ENCODE measurements around the gene RNF167. TPM values are rescaled to one million over a fixed set of nuclear protein-coding genes. Genes with fewer than 3 reads are reported as not detected.

RNF167 gene
- total and polyA plus RNA-seq, 2 of the 8 experiments (the other 6 are each of a cell fraction or from before 2014, with no cell fraction given), result 140 to 281 TPM

DNA sequence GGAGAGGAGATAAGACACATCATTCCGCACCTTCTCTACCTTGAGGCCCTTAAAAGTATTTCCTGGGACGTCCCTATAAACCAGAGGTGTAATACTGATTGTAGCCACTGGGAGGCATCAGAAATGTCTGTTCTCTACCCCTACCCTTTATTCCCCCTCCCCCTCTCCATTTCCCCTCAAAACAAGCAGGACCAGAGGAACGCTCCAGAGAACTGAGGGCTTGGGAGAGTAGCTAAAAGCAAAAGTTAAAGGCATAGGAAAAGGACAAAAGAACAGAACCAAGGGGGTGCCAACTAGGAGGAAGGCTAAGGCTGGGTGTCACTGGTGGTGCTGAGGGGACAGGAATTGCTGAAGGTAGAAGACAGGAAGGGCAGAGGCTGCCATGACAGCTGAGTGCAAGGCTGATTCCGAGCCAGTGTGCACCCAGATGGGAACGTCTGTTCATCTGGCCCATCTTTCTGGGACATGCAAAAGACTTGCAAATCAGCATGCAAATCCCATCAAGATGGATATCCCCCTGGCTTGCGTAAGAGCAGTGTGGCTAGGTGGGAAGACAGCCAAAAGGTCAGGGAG lies 40.7 kb downstream of the RNF167 start (continued):
- TF ChIP-seq CHD2 (IDR thresholded peaks at IDR 0.05; ENCODE audit: low read length), result no peak
- TF ChIP-seq, protein P1, sequence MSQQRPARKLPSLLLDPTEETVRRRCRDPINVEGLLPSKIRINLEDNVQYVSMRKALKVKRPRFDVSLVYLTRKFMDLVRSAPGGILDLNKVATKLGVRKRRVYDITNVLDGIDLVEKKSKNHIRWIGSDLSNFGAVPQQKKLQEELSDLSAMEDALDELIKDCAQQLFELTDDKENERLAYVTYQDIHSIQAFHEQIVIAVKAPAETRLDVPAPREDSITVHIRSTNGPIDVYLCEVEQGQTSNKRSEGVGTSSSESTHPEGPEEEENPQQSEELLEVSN (IDR thresholded peaks at IDR 0.05), result no peak
- no peak for TF ChIP-seq MAFK (IDR thresholded peaks at IDR 0.05; ENCODE audit: low read depth, low read length)
- TF ChIP-seq SRF (IDR thresholded peaks at IDR 0.05; ENCODE audit: low read depth, low read length), result 0 out of 2 replicates have a peak, but pooled peaks have one; percentile 9
